Uterus (tissue), 4 donors: ENCODE measurements around the gene ECE2. TPM values are rescaled to one million over a fixed set of nuclear protein-coding genes. Genes with fewer than 3 reads are reported as not detected.
A peak's percentile ranks its signal among the peaks of the same experiment; 100 is the strongest.

Source experiments
- DNase-seq, 2 donors: peaks; one replicate each; pipeline ENCODE4 v3.0.0-alpha.2; 2019 to 2020
- H3K27ac ChIP-seq, 2 donors: fragments of 200-600 bp; sonication (generic); 1 replicate in 1 of 2; 2 replicates in 1 of 2; pipeline ENCODE4 v1.5.1; 2016 to 2018
- H3K27me3 ChIP-seq, 2 donors: fragments of 200-600 bp; sonication (generic); one replicate each; pipeline ENCODE4 v1.5.1; 2018 to 2019; ENCODE audit warnings: control low read depth in 1 of 2
- H3K36me3 ChIP-seq, 2 donors: fragments of 200-600 bp; sonication (generic); one replicate each; pipeline ENCODE4 v1.5.1; 2019; ENCODE audit warnings: control low read depth in 1 of 2
- H3K4me1 ChIP-seq, 2 donors: fragments of 200-600 bp; sonication (generic); one replicate each; pipeline ENCODE4 v1.5.1; 2018 to 2019; ENCODE audit warnings: control low read depth in 1 of 2
- H3K4me3 ChIP-seq, 2 donors: fragments of 200-600 bp; sonication (generic); 1 replicate in 1 of 2; 2 replicates in 1 of 2; pipeline ENCODE4 v1.5.1; 2018 to 2019; ENCODE audit warnings: mild to moderate bottlenecking in 1 of 2
- H3K9me3 ChIP-seq, 2 donors: fragments of 200-600 bp; sonication (generic); one replicate each; pipeline ENCODE4 v1.5.1; 2019; ENCODE audit warnings: control low read depth in 1 of 2
- CTCF ChIP-seq, 4 experiments: fragments of 200-600 bp in 2 of 4; fragments of 450-650 bp in 2 of 4; sonication (generic) in 2 of 4; IDR thresholded peaks; one replicate each; pipeline ENCODE4 v1.5.1; 2016 to 2019; ENCODE audit warnings: antibody characterized with exemption in 4 of 4, mild to moderate bottlenecking in 2 of 4, moderate library complexity in 1 of 4
- POLR2A ChIP-seq, 2 donors: fragments of 450-650 bp; IDR thresholded peaks; one replicate each; pipeline ENCODE4 v1.6.1; 2016; ENCODE audit warnings: antibody characterized with exemption in 2 of 2, mild to moderate bottlenecking in 1 of 2, moderate library complexity in 1 of 2
- intact Hi-C: fragments of 100-400 bp; cut with DNase I; formaldehyde crosslinking; loops from one replicate; pipeline ENCODE4 v1.15.1; 2023; ENCODE audit warnings: low total_unique reads
- total RNA-seq, 4 donors: library from RNA; depleted of rRNA in 3 of 4; stranded (reverse); fragments of >200 nt in 3 of 4; gene quantifications; one replicate each; pipeline versions ENCODE4 v1.1.0 to v1.2.4, GENCODE V29; 2014 to 2023
- donor health status: DM: yes; HTN: yes; CAD: no.

ECE2 gene
- total RNA-seq, 4 donors from 2014 or later = not detected

GRCh38 chr3:184234224-184234623 is 41.6 kb upstream of the ECE2 start:
- TF ChIP-seq CTCF (IDR thresholded peaks at IDR 0.05) (no peak), POLR2A (IDR thresholded peaks at IDR 0.05) (no peak)
- Histone ChIP-seq H3K36me3 (no peaks in the 10 kb centered on the region), H3K4me3 (no peak overlapping the region), H3K27me3 (peaks cover 8 to 18% of the 10 kb centered on the region in 2 donors), H3K4me1 (peaks cover 0 to 13% of the 10 kb centered on the region in 2 donors), H3K27ac (no peak overlapping the region), H3K9me3 (no peaks in the 10 kb centered on the region)
- peak; percentile 40 to 49 for DNase-seq
- intact Hi-C loops = no loop called here

DNA sequence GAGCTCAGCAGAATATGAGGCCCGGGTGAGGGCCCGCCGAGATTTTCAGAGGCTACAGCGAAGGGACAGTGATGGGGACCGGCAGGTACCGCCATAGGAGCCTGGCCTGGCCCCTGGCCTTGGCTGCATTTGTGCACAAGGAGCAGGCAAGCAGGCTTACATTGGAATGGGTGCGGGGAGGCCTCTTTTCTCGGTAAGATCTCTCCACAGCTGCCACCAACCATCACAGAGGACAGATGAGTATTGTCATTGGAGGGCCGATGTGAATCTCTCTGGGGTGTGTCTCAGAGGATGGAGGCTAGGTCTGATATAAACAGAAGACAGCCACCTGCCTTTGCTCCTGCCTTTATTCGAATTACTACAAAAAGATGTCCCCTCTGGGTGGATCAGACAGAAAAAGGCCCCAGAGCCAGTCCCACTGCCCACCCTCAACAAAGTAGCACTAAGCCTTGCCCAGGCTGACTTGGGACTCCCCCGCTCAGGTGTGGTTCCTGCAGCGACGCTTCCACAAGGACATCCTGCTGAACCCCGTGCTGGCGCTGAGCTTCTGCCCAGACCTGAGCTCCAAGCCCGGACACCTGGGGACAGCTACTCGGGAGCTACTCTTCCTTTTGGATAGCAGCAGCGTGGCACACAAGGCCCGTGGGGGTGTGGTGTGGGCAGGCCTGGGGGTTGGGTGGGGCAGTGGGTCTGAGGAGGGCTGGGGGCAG is 41.0 kb upstream of the ECE2 start:
- Histone ChIP-seq H3K4me3 (no peak overlapping the region), H3K9me3 (no peaks in the 10 kb centered on the region), H3K36me3 (no peaks in the 10 kb centered on the region), H3K4me1 (peaks cover 0 to 10% of the 10 kb centered on the region in 2 donors), H3K27me3 (peaks cover 8 to 12% of the 10 kb centered on the region in 2 donors), H3K27ac (no peak overlapping the region)
- DNase-seq = no peak
- intact Hi-C loops = no loop called here
- TF ChIP-seq CTCF (IDR thresholded peaks at IDR 0.05) = no peak
- TF ChIP-seq POLR2A (IDR thresholded peaks at IDR 0.05) = no peak

DNA sequence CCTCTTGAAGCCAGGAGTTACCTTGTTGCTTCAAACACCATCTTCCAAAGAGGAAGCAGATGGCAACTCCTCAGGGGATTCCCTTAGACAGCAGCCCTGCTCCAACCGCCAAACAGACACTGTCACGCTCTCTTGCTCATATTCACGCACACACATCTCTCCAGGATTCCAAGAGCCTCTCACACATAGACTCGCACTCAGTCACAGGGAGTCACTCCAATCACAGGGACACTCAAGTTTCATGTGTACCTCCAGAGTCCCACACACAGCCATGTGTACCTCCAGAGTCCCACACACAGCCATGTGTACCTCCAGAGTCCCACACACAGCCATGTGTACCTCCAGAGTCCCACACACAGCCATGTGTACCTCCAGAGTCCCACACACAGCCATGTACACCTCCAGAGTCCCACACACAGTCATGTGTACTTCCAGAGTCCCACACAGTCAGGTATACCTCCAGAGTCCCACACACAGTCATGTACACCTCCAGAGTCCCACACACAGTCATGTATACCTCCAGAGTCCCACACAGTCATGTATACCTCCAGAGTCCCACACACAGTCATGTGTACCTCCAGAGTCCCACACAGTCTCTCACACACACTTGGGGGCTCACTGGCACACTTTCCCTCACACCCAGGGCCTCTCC is 40.3 kb upstream of the ECE2 start:
- Histone ChIP-seq H3K27ac (no peak overlapping the region), H3K4me3 (no peak overlapping the region), H3K36me3 (no peaks in the 10 kb centered on the region), H3K9me3 (no peaks in the 10 kb centered on the region), H3K4me1 (peaks cover 0 to 3% of the 10 kb centered on the region in 2 donors), H3K27me3 (peaks cover 6 to 8% of the 10 kb centered on the region in 2 donors)
- no peak for TF ChIP-seq CTCF (IDR thresholded peaks at IDR 0.05)
- TF ChIP-seq POLR2A (IDR thresholded peaks at IDR 0.05) = no peak
- intact Hi-C loops = no loop called here
- DNase-seq = no peak

GRCh38 chr3:184236033-184236410 is 39.8 kb upstream of the ECE2 start:
- Histone ChIP-seq H3K27me3 (peaks cover 4 to 8% of the 10 kb centered on the region in 2 donors), H3K36me3 (no peaks in the 10 kb centered on the region), H3K4me3 (no peak overlapping the region), H3K27ac (no peak overlapping the region), H3K4me1 (no peaks in the 10 kb centered on the region), H3K9me3 (no peaks in the 10 kb centered on the region)
- no peak for TF ChIP-seq POLR2A (IDR thresholded peaks at IDR 0.05)
- no peak for TF ChIP-seq CTCF (IDR thresholded peaks at IDR 0.05)
- DNase-seq = no peak
- intact Hi-C loops = no loop called here

DNA sequence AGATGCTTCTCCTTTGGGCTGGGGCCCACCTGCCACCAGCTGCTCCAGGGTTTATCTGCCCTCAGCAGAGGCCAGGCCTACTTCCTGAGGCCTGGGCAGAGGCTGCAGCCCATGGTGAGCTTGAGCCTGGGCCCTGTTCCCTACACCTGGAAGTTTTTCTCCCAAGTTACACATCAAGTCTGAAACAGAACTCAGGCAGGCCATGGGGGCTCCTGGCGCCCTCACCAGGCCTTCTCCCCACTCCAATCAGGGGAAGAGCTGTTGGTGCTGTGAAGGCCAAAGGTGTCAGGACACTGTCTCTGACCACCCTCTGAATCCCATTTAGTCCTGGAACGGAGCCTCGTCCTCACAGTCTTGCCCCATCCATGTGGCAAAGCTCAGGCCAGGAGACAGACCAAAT is 39.2 kb upstream of the ECE2 start:
- DNase-seq = no peak
- Histone ChIP-seq H3K27ac (no peak overlapping the region), H3K9me3 (no peaks in the 10 kb centered on the region), H3K4me3 (no peak overlapping the region), H3K4me1 (no peaks in the 10 kb centered on the region), H3K27me3 (peaks cover 0 to 6% of the 10 kb centered on the region in 2 donors), H3K36me3 (no peaks in the 10 kb centered on the region)
- intact Hi-C loops = no loop called here
- TF ChIP-seq CTCF (IDR thresholded peaks at IDR 0.05) = no peak
- TF ChIP-seq POLR2A (IDR thresholded peaks at IDR 0.05) = no peak
